Left ventricle myocardium inferior (tissue), 1 donor: ENCODE measurements around the gene CDH9. TPM values are rescaled to one million over a fixed set of nuclear protein-coding genes. Genes with fewer than 3 reads are reported as not detected.

ENCODE experiments used
- DNase-seq: peaks from one replicate; pipeline ENCODE4 v3.0.0-alpha.2; 2020
- H3K27ac ChIP-seq: fragments of 200-600 bp; replicated peaks from 2 replicates; pipeline ENCODE4 v1.8.0; 2021
- H3K27me3 ChIP-seq: fragments of 200-600 bp; 2 replicates; pipeline ENCODE4 v1.8.0; 2021; ENCODE audit warnings: low read depth
- H3K36me3 ChIP-seq: fragments of 200-600 bp; 2 replicates; pipeline ENCODE4 v1.8.0; 2021
- H3K4me1 ChIP-seq: fragments of 200-600 bp; 2 replicates; pipeline ENCODE4 v1.8.0; 2021
- H3K4me3 ChIP-seq: fragments of 200-600 bp; 2 replicates; pipeline ENCODE4 v1.8.0; 2021; ENCODE audit warnings: mild to moderate bottlenecking, moderate library complexity
- H3K9me3 ChIP-seq: fragments of 200-600 bp; replicated peaks from 2 replicates; pipeline ENCODE4 v1.8.0; 2021
- intact Hi-C: fragments of 100-400 bp; cut with micrococcal nuclease; formaldehyde crosslinking; loops from one replicate; pipeline ENCODE4 v1.11.0; 2022
- total RNA-seq: library from RNA; stranded (reverse); fragmentation: NEBNext Ultra II Directional; extraction: Animal tissue kit (Norgen Biotek cat#: 25700); gene quantifications from one replicate; pipeline ENCODE4 v1.2.1, GENCODE V29; 2021
- TF ChIP-seq, protein P1 (sequence below): fragments of 200-600 bp; IDR thresholded peaks from 2 replicates; pipeline ENCODE4 v1.8.0; 2021; ENCODE audit warnings: antibody characterized with exemption, mild to moderate bottlenecking, borderline replicate concordance
- donor health status: DM: no; HTN: yes; CAD: no; lungs with severe emphysema.

Gene CDH9
- total RNA-seq, 1 donor from 2014 or later: not detected

DNA sequence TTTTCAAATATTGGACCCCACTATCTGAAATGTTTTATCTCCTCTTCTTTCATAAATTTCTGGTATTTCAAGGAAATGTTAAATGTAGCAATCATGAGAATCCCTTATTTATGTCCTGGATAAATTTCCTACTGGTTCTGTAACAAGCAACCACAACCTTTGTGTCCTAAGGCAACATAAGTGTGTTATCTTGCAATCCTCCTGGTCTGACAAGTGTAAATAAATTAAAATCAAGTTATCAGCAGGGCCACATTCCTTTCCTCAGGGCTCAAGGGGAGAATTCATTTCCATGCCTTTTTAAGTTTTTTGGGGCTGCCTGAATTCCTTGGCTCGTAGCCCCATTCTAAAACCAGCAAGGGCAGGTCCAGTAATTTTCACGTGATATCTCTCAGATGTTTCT lies 83.2 kb downstream of the CDH9 start:
- intact Hi-C loops: no loop called here
- no peak for DNase-seq

DNA sequence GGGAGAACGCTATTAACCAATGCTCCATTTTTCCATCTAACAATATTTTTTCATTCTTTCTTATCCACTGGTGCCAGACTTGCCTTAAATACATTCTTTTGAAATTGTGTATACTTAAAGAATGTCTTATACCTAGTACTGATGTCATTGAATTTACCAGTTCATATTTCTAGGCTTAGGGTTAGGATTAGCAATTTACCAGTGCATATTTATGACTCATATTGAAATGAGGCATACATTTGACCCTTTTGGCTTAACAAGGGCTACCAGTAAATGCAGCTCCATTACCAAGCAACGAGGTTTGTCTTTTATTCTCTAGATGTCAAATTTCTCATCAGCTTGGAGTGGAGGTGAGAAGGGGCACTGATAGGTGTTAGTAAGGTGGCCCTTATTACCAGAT lies 89.5 kb downstream of the CDH9 start:
- H3K9me3 ChIP-seq: peaks cover 35% of the 10 kb centered on the region
- no peaks in the 10 kb centered on the region for H3K36me3 ChIP-seq
- intact Hi-C loops: no loop called here
- H3K4me1 ChIP-seq: no peaks in the 10 kb centered on the region
- TF ChIP-seq, protein P1, sequence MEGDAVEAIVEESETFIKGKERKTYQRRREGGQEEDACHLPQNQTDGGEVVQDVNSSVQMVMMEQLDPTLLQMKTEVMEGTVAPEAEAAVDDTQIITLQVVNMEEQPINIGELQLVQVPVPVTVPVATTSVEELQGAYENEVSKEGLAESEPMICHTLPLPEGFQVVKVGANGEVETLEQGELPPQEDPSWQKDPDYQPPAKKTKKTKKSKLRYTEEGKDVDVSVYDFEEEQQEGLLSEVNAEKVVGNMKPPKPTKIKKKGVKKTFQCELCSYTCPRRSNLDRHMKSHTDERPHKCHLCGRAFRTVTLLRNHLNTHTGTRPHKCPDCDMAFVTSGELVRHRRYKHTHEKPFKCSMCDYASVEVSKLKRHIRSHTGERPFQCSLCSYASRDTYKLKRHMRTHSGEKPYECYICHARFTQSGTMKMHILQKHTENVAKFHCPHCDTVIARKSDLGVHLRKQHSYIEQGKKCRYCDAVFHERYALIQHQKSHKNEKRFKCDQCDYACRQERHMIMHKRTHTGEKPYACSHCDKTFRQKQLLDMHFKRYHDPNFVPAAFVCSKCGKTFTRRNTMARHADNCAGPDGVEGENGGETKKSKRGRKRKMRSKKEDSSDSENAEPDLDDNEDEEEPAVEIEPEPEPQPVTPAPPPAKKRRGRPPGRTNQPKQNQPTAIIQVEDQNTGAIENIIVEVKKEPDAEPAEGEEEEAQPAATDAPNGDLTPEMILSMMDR: no peak
- H3K4me3 ChIP-seq: no peak overlapping the region
- DNase-seq: no peak
- no peak overlapping the region for H3K27ac ChIP-seq
- H3K27me3 ChIP-seq: no peaks in the 10 kb centered on the region

More for the DNA sequence above, 83.2 kb downstream of the CDH9 start:
- Histone ChIP-seq H3K27ac (no peak overlapping the region), H3K36me3 (no peaks in the 10 kb centered on the region), H3K27me3 (no peaks in the 10 kb centered on the region), H3K4me1 (no peaks in the 10 kb centered on the region), H3K9me3 (peaks cover 40% of the 10 kb centered on the region), H3K4me3 (no peak overlapping the region)
- TF ChIP-seq, protein P1: no peak

DNA sequence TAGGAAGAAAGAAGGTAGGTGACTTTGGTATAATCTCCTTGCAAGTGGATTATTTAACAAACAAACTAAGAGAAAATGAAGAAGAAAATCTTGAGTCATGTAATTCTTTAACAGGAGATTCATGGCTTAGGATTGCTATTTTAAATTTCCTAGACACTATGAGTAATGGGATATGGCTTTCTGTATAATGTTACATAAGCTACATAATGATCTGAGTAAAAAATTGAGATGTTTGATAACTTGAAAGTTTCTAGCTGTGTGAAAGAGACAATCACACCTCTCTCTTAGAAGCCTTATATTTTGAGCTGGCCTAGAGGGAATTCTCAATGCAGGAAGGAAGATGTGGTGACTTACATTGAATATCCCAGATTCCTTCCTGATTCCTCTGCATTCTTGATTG lies 92.5 kb downstream of the CDH9 start:
- Histone ChIP-seq H3K27me3 (no peaks in the 10 kb centered on the region), H3K9me3 (peaks cover 33% of the 10 kb centered on the region), H3K27ac (no peak overlapping the region), H3K4me1 (no peaks in the 10 kb centered on the region), H3K36me3 (no peaks in the 10 kb centered on the region), H3K4me3 (no peak overlapping the region)
- DNase-seq: no peak
- intact Hi-C loops: no loop called here
- TF ChIP-seq, protein P1: no peak

DNA sequence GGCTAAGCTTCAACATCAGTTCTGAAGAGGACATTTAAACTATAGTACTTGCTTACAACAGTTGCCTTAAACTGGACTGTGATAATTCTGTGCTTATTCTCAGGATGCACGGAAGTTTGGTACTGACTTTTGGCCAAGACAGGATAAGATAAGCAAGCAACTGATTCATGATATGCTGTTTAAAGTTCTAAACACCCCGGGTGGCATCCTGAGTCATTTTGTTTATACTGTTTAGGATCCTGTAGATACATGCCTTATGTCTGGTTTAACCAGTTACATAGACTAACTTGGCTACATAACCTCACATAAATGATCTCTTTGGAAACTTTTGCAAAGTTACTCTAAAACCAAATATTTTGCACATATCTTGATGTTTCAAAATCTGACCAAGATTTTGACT lies 95.9 kb downstream of the CDH9 start:
- H3K27ac ChIP-seq: no peak overlapping the region
- DNase-seq: no peak
- TF ChIP-seq, protein P1: no peak
- H3K4me3 ChIP-seq: no peak overlapping the region
- H3K4me1 ChIP-seq: no peaks in the 10 kb centered on the region
- peaks cover 18% of the 10 kb centered on the region for H3K9me3 ChIP-seq
- no peaks in the 10 kb centered on the region for H3K36me3 ChIP-seq
- H3K27me3 ChIP-seq: no peaks in the 10 kb centered on the region
- intact Hi-C loops: no loop called here

DNA sequence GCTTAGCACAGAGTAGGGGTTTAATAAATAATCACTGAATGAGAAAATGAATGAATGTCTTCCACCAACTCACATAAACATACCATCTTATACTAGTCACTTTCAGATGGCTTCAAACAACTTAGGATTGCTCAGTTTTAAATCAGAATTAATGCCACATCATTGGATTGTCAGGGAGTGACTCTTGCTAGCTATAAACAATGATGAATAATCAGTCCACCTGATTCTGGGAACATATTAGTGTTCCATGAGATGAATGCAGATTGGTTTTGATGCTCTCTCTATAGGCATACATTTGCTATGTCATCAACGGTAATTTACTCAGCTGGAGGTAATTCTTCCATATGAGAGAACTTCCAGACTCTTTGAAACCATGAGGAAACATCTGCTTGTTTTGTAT lies 97.4 kb downstream of the CDH9 start:
- H3K27me3 ChIP-seq: no peaks in the 10 kb centered on the region
- no peak for DNase-seq
- H3K4me1 ChIP-seq: no peaks in the 10 kb centered on the region
- H3K9me3 ChIP-seq: peaks cover 11% of the 10 kb centered on the region
- no peak overlapping the region for H3K4me3 ChIP-seq
- intact Hi-C loops: no loop called here
- TF ChIP-seq, protein P1: no peak
- no peaks in the 10 kb centered on the region for H3K36me3 ChIP-seq
- H3K27ac ChIP-seq: no peak overlapping the region

DNA sequence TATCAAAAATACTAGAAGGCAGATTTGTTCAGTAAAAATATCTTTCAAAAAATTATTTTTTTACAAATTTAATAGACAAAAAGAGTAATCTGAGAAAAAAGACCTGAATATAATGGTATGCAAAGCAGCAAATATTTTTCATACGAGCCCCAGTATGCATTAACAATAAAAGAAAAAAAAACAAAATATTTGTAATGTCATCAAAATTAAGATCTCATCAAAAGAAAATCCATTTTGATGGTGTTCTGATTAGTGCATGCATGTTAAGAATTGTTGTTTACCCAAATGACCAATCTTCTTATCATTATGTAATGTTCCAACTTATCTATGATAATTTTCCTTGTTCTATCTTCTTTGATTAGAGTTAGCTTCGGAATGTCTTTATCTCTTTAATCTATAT lies 106.1 kb downstream of the CDH9 start:
- peaks cover 26% of the 10 kb centered on the region for H3K9me3 ChIP-seq
- no peak for DNase-seq
- H3K4me3 ChIP-seq: no peak overlapping the region
- no peaks in the 10 kb centered on the region for H3K27me3 ChIP-seq
- H3K36me3 ChIP-seq: no peaks in the 10 kb centered on the region
- TF ChIP-seq, protein P1: no peak
- H3K4me1 ChIP-seq: no peaks in the 10 kb centered on the region
- intact Hi-C loops: no loop called here
- no peak overlapping the region for H3K27ac ChIP-seq
